ENCODE data around the gene GCSAML. TPM values are rescaled to one million over a fixed set of nuclear protein-coding genes. Genes with fewer than 3 reads are reported as not detected.

Gene GCSAML
- total RNA-seq, 1 donor from 2014 or later, result not detected

GRCh38 chr1:247562198-247562597, 13.3 kb downstream of the GCSAML start:
- no peak for DNase-seq (ENCODE audit: extremely low read depth, low read depth, low spot score)

DNA sequence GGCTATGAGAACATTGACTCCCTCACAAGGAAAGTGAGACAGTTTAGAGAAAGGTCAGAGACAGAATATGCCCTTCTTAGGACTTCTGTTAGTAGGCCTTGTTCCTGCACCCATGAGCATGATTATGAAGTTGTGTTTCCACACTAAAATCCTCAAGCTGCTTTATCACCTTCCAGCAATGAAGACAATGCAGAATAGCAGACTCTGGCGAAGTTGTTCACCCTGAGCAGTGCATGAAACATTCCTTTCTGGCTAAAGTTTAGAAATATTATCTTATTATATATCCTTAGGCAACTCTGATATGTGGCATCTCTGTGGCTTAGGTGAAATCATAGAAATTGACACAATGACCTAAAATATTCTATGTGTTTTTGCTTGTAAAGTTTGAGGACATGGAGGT, 25.3 kb downstream of the GCSAML start:
- DNase-seq (ENCODE audit: extremely low read depth, low read depth, low spot score), result no peak

GRCh38 chr1:247574664-247575063, 25.7 kb downstream of the GCSAML start:
- DNase-seq (ENCODE audit: extremely low read depth, low read depth, low spot score), result no peak

GRCh38 chr1:247576514-247576913, 27.6 kb downstream of the GCSAML start:
- DNase-seq (ENCODE audit: extremely low read depth, low read depth, low spot score), result no peak

- DNase-seq (ENCODE audit: extremely low read depth, low read depth, low spot score), result no peak
Measured at GRCh38 chr1:247578946-247579460, 30.1 kb downstream of the GCSAML start.

- DNase-seq (ENCODE audit: extremely low read depth, low read depth, low spot score), result no peak
Measured at GRCh38 chr1:247588060-247588459, 39.1 kb downstream of the GCSAML start, which contains the start of gene OR2G2. OR2G2 (plus strand) TSS chr1:247588360; CDS start chr1:247588360, 0 bp downstream.

GRCh38 chr1:247605286-247605685, 56.4 kb downstream of the GCSAML start, which contains the start of gene OR2G3:
OR2G3 (plus strand) TSS chr1:247605586; CDS start chr1:247605586, 0 bp downstream.
- DNase-seq (ENCODE audit: extremely low read depth, low read depth, low spot score), result no peak

- no peak for DNase-seq (ENCODE audit: extremely low read depth, low read depth, low spot score)
Measured at GRCh38 chr1:247613405-247613804, 64.5 kb downstream of the GCSAML start.

DNA sequence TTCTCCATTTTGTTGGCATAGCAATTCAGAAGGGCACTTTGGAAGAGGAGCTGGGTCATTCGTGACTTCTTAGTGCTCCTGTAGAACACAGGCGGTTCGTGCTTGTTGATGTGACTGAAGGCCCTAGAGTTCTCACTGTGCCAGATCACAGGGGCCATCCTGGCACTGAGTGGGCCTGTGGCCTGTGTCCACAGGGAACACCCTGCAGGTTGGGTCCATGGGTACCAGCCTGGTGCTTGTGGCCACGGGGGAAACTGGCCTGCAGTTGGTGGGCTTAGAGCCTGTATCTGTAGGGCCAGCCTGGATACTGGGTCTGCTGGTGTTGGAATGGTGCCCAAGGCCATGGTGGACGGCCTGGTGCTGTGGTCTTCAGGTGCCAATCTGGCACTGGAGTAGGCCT, 65.7 kb downstream of the GCSAML start:
- DNase-seq (ENCODE audit: extremely low read depth, low read depth, low spot score), result no peak

Other genes starting within 250 kb of the GCSAML start
- 48.5 and 55.9 TPM in 2 replicates for gene ZNF496, start 217.3 kb upstream of the GCSAML start, total RNA-seq
- gene NLRP3, start 133.0 kb upstream of the GCSAML start, total RNA-seq, result 0.58 and 1.0 TPM in 2 replicates
- gene OR2B11, start 91.0 kb upstream of the GCSAML start, total RNA-seq, result not detected in 2 replicates
- gene OR2C3, start 12.7 kb upstream of the GCSAML start, total RNA-seq, result not detected in 2 replicates
- not detected in 2 replicates for gene OR2G2, start 39.2 kb downstream of the GCSAML start, total RNA-seq
- not detected in 2 replicates for gene OR2G3, start 56.5 kb downstream of the GCSAML start, total RNA-seq
- not detected in 2 replicates for gene OR13G1, start 130.6 kb downstream of the GCSAML start, total RNA-seq
- gene OR6F1, start 167.5 kb downstream of the GCSAML start, total RNA-seq, result not detected in 2 replicates
- gene OR14K1, start 189.5 kb downstream of the GCSAML start, total RNA-seq, result not detected in 2 replicates
- gene OR14A2, start 199.0 kb downstream of the GCSAML start, total RNA-seq, result not detected in 2 replicates
- not detected in 2 replicates for gene OR1C1, start 211.4 kb downstream of the GCSAML start, total RNA-seq